Small intestine (tissue), 7 donors: Measurements from ENCODE around the gene CHRM4. TPM values are rescaled to one million over a fixed set of nuclear protein-coding genes. Genes with fewer than 3 reads are reported as not detected.

Source experiments
- DNase-seq, 2 donors: peaks; one replicate each; pipeline versions ENCODE4 v3.0.0 to v3.0.0-alpha.2; 2013
- FAIRE-seq: peaks from 2 replicates; lab custom pipeline; 2012; peaks lifted over from hg19 to GRCh38; lab: Jason Lieb, UNC
- H3K27ac ChIP-seq, 3 donors: one replicate each; pipeline ENCODE4 v1.5.1; 2013; ENCODE audit warnings: low read length in 2 of 3, mild to moderate bottlenecking in 2 of 3, control low read depth in 1 of 3, inconsistent platforms in 1 of 3, low read depth in 1 of 3, moderate library complexity in 1 of 3
- H3K27me3 ChIP-seq, 3 donors: one replicate each; pipeline ENCODE4 v1.6.1; 2013; ENCODE audit warnings: low read length in 3 of 3, inconsistent platforms in 1 of 3; ENCODE audit not compliant: control insufficient read depth in 3 of 3, insufficient read depth in 3 of 3
- H3K36me3 ChIP-seq, 3 donors: one replicate each; pipeline ENCODE4 v1.6.1; 2013; ENCODE audit warnings: low read length in 3 of 3, inconsistent platforms in 1 of 3, low read depth in 1 of 3, mild to moderate bottlenecking in 1 of 3, moderate library complexity in 1 of 3; ENCODE audit not compliant: control insufficient read depth in 3 of 3, insufficient read depth in 2 of 3
- H3K4me1 ChIP-seq, 3 donors: one replicate each; pipeline ENCODE4 v1.6.1; 2013; ENCODE audit warnings: low read length in 2 of 3, inconsistent platforms in 1 of 3, low read depth in 1 of 3, mild to moderate bottlenecking in 1 of 3, moderate library complexity in 1 of 3; ENCODE audit not compliant: control insufficient read depth in 3 of 3, insufficient read depth in 2 of 3
- H3K4me3 ChIP-seq, 3 donors: one replicate each; pipeline ENCODE4 v1.5.1; 2013; ENCODE audit warnings: low read length in 3 of 3, control low read depth in 1 of 3, inconsistent platforms in 1 of 3, low read depth in 1 of 3, mild to moderate bottlenecking in 1 of 3, moderate library complexity in 1 of 3
- H3K9me3 ChIP-seq, 2 donors: one replicate each; pipeline ENCODE4 v1.6.1; 2013; ENCODE audit warnings: low read depth in 1 of 2, low read length in 1 of 2; ENCODE audit not compliant: control insufficient read depth in 2 of 2, insufficient read depth in 1 of 2
- WGBS, 3 donors: extraction: QIAGEN DNeasy Blood & Tissue Kit; methylation state at CpG; one replicate each; pipeline ENCODE4 v1.1.7; 2013; 5-methylcytosine and 5-hydroxymethylcytosine counted together
- polyA plus RNA-seq, 4 donors: library from polyadenylated mRNA; stranded (reverse) in 3 of 4; unstranded in 1 of 4; fragments of 200-250 nt in 3 of 4; fragments of 120-200 nt in 1 of 4; gene quantifications; one replicate each; pipeline versions ENCODE4 v1.2.1 to v1.2.3, GENCODE V29; 2013
- donor health status: healthy with polysubstance abuse.
- donor health status: control.
- donor health status: control.
- donor health status: Bipolar disorder and iron deficiency.
- donor health status: healthy.

The CHRM4 gene
- polyA plus RNA-seq, 4 donors: 3.1 to 7.8 (median 5.8) TPM; not detected in 1

DNA sequence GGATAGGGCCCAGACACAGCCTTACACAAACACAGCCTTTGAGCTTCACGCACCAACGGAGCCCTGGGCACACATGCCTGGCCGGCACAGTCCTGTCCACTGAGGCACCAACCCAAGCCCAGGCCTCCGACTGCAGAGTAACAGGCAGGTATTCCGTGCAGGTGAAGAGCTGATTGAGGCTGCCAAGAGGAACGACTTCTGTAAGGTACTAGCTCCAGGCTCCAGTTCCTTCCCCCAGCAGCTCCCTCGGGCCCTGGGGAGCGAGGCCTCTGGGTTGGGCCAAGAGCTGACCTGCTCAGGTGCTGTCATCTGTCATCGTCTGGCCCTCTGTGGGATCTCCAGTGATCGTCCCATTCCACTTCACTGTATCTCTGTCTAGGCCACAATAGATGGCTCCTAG is 13.3 kb downstream of the CHRM4 start:
- FAIRE-seq: no peak
- H3K4me1 ChIP-seq: peaks cover 0 to 11% (median 2%) of the 10 kb centered on the region in 3 donors
- H3K36me3 ChIP-seq: peaks cover 11 to 63% (median 22%) of the 10 kb centered on the region in 3 donors
- H3K27me3 ChIP-seq: no peaks in the 10 kb centered on the region
- H3K27ac ChIP-seq: peak overlapping the region in 1 of 3 donors; percentile 71
- H3K4me3 ChIP-seq: no peak overlapping the region
- 73 to 86% (median 76%) methylated on average over 10 of the region's 10 CpGs for WGBS, 3 donors
- DNase-seq: no peak
- no peaks in the 10 kb centered on the region for H3K9me3 ChIP-seq

DNA sequence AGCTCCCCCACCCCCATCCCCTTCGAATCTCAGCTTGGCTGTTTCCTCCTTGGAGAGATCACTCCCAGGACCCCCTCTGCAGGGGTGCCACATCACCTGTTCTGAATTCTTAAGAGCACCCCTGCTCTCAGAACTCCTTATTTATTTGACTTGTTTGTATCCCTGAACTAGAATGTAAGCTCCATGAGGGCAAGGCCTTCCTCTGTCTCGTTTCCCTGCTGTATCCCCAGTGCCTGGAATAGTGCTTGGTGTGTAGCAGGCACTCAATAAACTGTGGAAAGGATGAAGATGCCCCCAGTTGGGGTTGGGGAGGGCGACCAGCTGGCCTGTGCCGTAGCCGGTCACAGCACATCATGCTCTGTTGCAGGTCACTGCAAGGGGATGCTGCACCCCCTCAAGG is 13.7 kb downstream of the CHRM4 start:
- WGBS, 3 donors: 88 to 96% (median 89%) methylated on average over 5 of the region's 5 CpGs
- no peak for FAIRE-seq

GRCh38 chr11:46377290-46377689 is 14.3 kb downstream of the CHRM4 start:
- H3K27me3 ChIP-seq: no peaks in the 10 kb centered on the region
- no peak overlapping the region for H3K27ac ChIP-seq
- H3K9me3 ChIP-seq: no peaks in the 10 kb centered on the region
- H3K36me3 ChIP-seq: peaks cover 11 to 69% (median 23%) of the 10 kb centered on the region in 3 donors
- 95 to 99% (median 96%) methylated on average over 11 of the region's 11 CpGs for WGBS, 3 donors
- no peak for DNase-seq
- no peak for FAIRE-seq
- H3K4me3 ChIP-seq: no peak overlapping the region
- peaks cover 0 to 6% (median 2%) of the 10 kb centered on the region in 3 donors for H3K4me1 ChIP-seq

More for the DNA sequence above, 13.7 kb downstream of the CHRM4 start:
- H3K9me3 ChIP-seq: no peaks in the 10 kb centered on the region
- no peak overlapping the region for H3K27ac ChIP-seq
- H3K4me3 ChIP-seq: no peak overlapping the region
- no peak for DNase-seq
- H3K27me3 ChIP-seq: no peaks in the 10 kb centered on the region
- peaks cover 11 to 63% (median 22%) of the 10 kb centered on the region in 3 donors for H3K36me3 ChIP-seq
- H3K4me1 ChIP-seq: peaks cover 0 to 7% (median 2%) of the 10 kb centered on the region in 3 donors

DNA sequence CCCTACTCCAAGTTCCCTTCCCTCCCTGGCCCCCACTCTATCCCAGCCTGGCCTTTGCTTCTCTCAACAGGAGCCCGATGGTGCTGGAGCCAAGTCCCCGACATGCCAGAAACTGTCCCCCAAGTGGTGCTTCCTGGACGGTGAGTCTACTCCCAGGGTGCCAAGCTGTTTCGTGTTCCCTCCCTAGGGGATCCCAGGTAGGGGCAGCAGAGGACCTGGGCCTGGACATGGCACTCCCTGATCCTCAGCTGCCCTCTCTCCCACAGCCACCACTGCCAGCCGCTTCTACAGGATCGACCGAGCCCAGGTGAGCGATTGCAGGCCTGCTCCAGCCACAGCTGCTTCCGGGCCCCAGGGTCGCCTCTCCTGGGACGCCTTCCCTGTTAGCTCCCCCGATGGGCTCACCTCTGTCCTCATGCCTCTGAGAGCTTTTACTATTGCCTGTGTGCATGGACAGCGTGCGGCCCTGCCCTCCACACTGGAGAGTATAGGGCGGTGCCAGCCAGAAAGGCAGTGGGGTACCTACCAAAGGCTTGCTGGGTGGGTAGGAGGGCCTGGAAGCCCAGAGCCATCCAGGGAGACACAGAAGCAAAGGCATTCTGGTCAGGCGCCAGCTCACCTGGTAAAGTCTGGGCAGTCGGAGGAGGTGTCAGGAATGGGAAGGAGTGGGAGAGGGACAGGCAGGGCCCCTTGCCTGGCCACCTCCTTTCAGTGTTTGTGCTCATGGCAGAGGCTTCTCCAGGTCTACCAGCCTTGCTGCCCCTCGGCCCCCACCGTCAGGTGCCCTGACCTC is 15.1 kb downstream of the CHRM4 start:
- Histone ChIP-seq H3K36me3 (peaks cover 11 to 77% (median 23%) of the 10 kb centered on the region in 3 donors), H3K27me3 (no peaks in the 10 kb centered on the region), H3K4me1 (peaks cover 0 to 12% (median 0%) of the 10 kb centered on the region in 3 donors), H3K27ac (no peak overlapping the region), H3K9me3 (no peaks in the 10 kb centered on the region), H3K4me3 (no peak overlapping the region)
- FAIRE-seq (no peak), DNase-seq (no peak)
- WGBS, 3 donors: 90 to 91% (median 91%) methylated on average over 17 to 19 of the region's 19 CpGs

GRCh38 chr11:46375392-46376101 is 16.0 kb downstream of the CHRM4 start:
- 95 to 96% (median 95%) methylated on average over 38 of the region's 38 CpGs for WGBS, 3 donors
- no peaks in the 10 kb centered on the region for H3K27me3 ChIP-seq
- H3K27ac ChIP-seq: no peak overlapping the region
- H3K36me3 ChIP-seq: peaks cover 11 to 86% (median 23%) of the 10 kb centered on the region in 3 donors
- no peak overlapping the region for H3K4me3 ChIP-seq
- no peak for DNase-seq
- H3K4me1 ChIP-seq: peaks cover 0 to 12% (median 0%) of the 10 kb centered on the region in 3 donors
- no peak for FAIRE-seq
- no peaks in the 10 kb centered on the region for H3K9me3 ChIP-seq

- H3K27ac ChIP-seq: no peak overlapping the region
- FAIRE-seq (no peak), DNase-seq (no peak)
- H3K9me3 ChIP-seq: no peaks in the 10 kb centered on the region
- peaks cover 0 to 13% (median 0%) of the 10 kb centered on the region in 3 donors for H3K4me1 ChIP-seq
- peaks cover 11 to 93% (median 23%) of the 10 kb centered on the region in 3 donors for H3K36me3 ChIP-seq
- no peaks in the 10 kb centered on the region for H3K27me3 ChIP-seq
- 90 to 93% (median 91%) methylated on average over 15 of the region's 15 CpGs for WGBS, 3 donors
- no peak overlapping the region for H3K4me3 ChIP-seq
These were observed 16.8 kb downstream of the CHRM4 start for GRCh38 chr11:46374815-46375214.

- no peak for DNase-seq
- no peak for FAIRE-seq
- H3K27me3 ChIP-seq: no peaks in the 10 kb centered on the region
- 92 to 94% (median 92%) methylated on average over 30 of the region's 30 CpGs for WGBS, 3 donors
- H3K4me3 ChIP-seq: no peak overlapping the region
- no peak overlapping the region for H3K27ac ChIP-seq
- no peaks in the 10 kb centered on the region for H3K9me3 ChIP-seq
- H3K4me1 ChIP-seq: peaks cover 0 to 14% (median 0%) of the 10 kb centered on the region in 3 donors
- peaks cover 11 to 95% (median 23%) of the 10 kb centered on the region in 3 donors for H3K36me3 ChIP-seq
These were observed 17.5 kb downstream of the CHRM4 start for GRCh38 chr11:46373787-46374740.
